HepG2 (cell line): Measurements from ENCODE around the gene VAV2. TPM values are rescaled to one million over a fixed set of nuclear protein-coding genes. Genes with fewer than 3 reads are reported as not detected.

Source experiments
- AHR ChIP-seq: IDR thresholded peaks from 2 replicates; pipeline ENCODE4 v1.6.1; 2018; ENCODE audit warnings: missing genetic modification reagents, missing compliant biosample characterization
- CCDC6 ChIP-seq: sonication (generic); formaldehyde crosslinking; IDR thresholded peaks from 2 replicates; pipeline ENCODE4 v1.8.1; 2022; ENCODE audit warnings: mild to moderate bottlenecking, missing genetic modification reagents, moderate library complexity
- KAT7 ChIP-seq: IDR thresholded peaks from 2 replicates; pipeline ENCODE4 v1.6.1; 2018; ENCODE audit warnings: borderline replicate concordance, missing compliant biosample characterization
- KDM1A ChIP-seq: IDR thresholded peaks from 2 replicates; pipeline ENCODE4 v1.6.1; 2016; ENCODE audit warnings: missing compliant biosample characterization
- KLF15 ChIP-seq: sonication (generic); formaldehyde crosslinking; IDR thresholded peaks from 2 replicates; pipeline ENCODE4 v1.8.1; 2023; ENCODE audit warnings: borderline replicate concordance, mild to moderate bottlenecking, inconsistent platforms, missing genetic modification reagents, mixed read lengths
- MED13 ChIP-seq: sonication (generic); formaldehyde crosslinking; IDR thresholded peaks from 2 replicates; pipeline ENCODE4 v1.5.0; 2020; ENCODE audit warnings: missing genetic modification reagents
- NCOA2 ChIP-seq: sonication (generic); formaldehyde crosslinking; IDR thresholded peaks from 2 replicates; pipeline ENCODE4 v1.8.0; 2022; ENCODE audit warnings: inconsistent platforms
- RBAK ChIP-seq: sonication (generic); formaldehyde crosslinking; IDR thresholded peaks from 2 replicates; pipeline ENCODE4 v1.5.1; 2020; ENCODE audit warnings: mild to moderate bottlenecking, missing genetic modification reagents
- SAFB2 ChIP-seq: sonication (generic); formaldehyde crosslinking; IDR thresholded peaks from 2 replicates; pipeline ENCODE4 v1.5.1; 2020; ENCODE audit warnings: missing genetic modification reagents, low read depth, mild to moderate bottlenecking, borderline replicate concordance
- SATB2 ChIP-seq: sonication (generic); formaldehyde crosslinking; IDR thresholded peaks from 2 replicates; pipeline ENCODE4 v1.5.0; 2020; ENCODE audit warnings: missing genetic modification reagents
- SIN3B ChIP-seq: fragments of 150-350 bp; IDR thresholded peaks from 2 replicates; pipeline ENCODE4 v1.6.1; 2014; ENCODE audit warnings: low read length
- SIX4 ChIP-seq: sonication (generic); formaldehyde crosslinking; IDR thresholded peaks from 2 replicates; pipeline ENCODE4 v1.4.0; 2020; ENCODE audit warnings: missing genetic modification reagents
- SMARCC2 ChIP-seq: fragments of 450-650 bp; IDR thresholded peaks from 2 replicates; pipeline ENCODE4 v1.6.1; 2017; ENCODE audit warnings: antibody characterized with exemption, mild to moderate bottlenecking
- SRF ChIP-seq: IDR thresholded peaks from 2 replicates; pipeline ENCODE4 v1.6.1; 2011; ENCODE audit warnings: mild to moderate bottlenecking, low read depth, low read length, moderate library complexity
- U2AF2 ChIP-seq: fragments of 200-400 bp; formaldehyde crosslinking; IDR thresholded peaks from 2 replicates; pipeline ENCODE4 v1.6.1; 2017; ENCODE audit warnings: low read depth, mild to moderate bottlenecking, low read length
- YEATS4 ChIP-seq: sonication (generic); formaldehyde crosslinking; IDR thresholded peaks from 2 replicates; pipeline ENCODE4 v1.4.0; 2020; ENCODE audit warnings: missing genetic modification reagents, borderline replicate concordance
- ZFP62 ChIP-seq: sonication (generic); formaldehyde crosslinking; IDR thresholded peaks from 2 replicates; pipeline ENCODE4 v1.4.0; 2020; ENCODE audit warnings: missing genetic modification reagents
- ZMAT3 ChIP-seq: sonication (generic); formaldehyde crosslinking; conservative IDR thresholded peaks from 2 replicates; pipeline ENCODE4 v1.7.0; 2021; ENCODE audit warnings: missing genetic modification reagents
- ZMYM3 ChIP-seq: sonication (generic); formaldehyde crosslinking; IDR thresholded peaks from 2 replicates; pipeline ENCODE4 v1.5.1; 2020; ENCODE audit warnings: mild to moderate bottlenecking, missing genetic modification reagents
- ZNF230 ChIP-seq: sonication (generic); formaldehyde crosslinking; IDR thresholded peaks from 2 replicates; pipeline ENCODE4 v1.4.0; 2020; ENCODE audit warnings: mild to moderate bottlenecking, missing genetic modification reagents
- ZNF567 ChIP-seq: sonication (generic); formaldehyde crosslinking; IDR thresholded peaks from 2 replicates; pipeline ENCODE4 v1.8.1; 2023; ENCODE audit warnings: mild to moderate bottlenecking, missing genetic modification reagents, borderline replicate concordance
- ZNF589 ChIP-seq: sonication (generic); formaldehyde crosslinking; conservative IDR thresholded peaks from 2 replicates; pipeline ENCODE4 v1.8.0; 2022; ENCODE audit warnings: mild to moderate bottlenecking, moderate library complexity, missing genetic modification reagents
- ZNF607 ChIP-seq: sonication (generic); formaldehyde crosslinking; IDR thresholded peaks from 2 replicates; pipeline ENCODE4 v1.5.1; 2020; ENCODE audit warnings: missing genetic modification reagents, mild to moderate bottlenecking, borderline replicate concordance
- ZNF713 ChIP-seq: sonication (generic); formaldehyde crosslinking; IDR thresholded peaks from 2 replicates; pipeline ENCODE4 v1.4.0; 2020; ENCODE audit warnings: mild to moderate bottlenecking, missing genetic modification reagents
- ZNF737 ChIP-seq: sonication (generic); formaldehyde crosslinking; IDR thresholded peaks from 2 replicates; pipeline ENCODE4 v1.5.0; 2020; ENCODE audit warnings: missing genetic modification reagents, mild to moderate bottlenecking, borderline replicate concordance
- ZNF782 ChIP-seq: sonication (generic); formaldehyde crosslinking; IDR thresholded peaks from 2 replicates; pipeline ENCODE4 v1.4.0; 2020; ENCODE audit warnings: missing genetic modification reagents, mild to moderate bottlenecking, borderline replicate concordance
- ZNF83 ChIP-seq: sonication (generic); formaldehyde crosslinking; IDR thresholded peaks from 2 replicates; pipeline ENCODE4 v1.4.0; 2020; ENCODE audit warnings: missing genetic modification reagents, mild to moderate bottlenecking, borderline replicate concordance
- polyA plus RNA-seq, 8 experiments: library from polyadenylated mRNA; depleted of rRNA in 3 of 8; stranded (reverse) in 7 of 8; unstranded in 1 of 8; fragments of >200 nt; fragmentation: Illumina TruSeq in 4 of 8; extraction: Trizol in 4 of 8; gene quantifications; 2 replicates each; pipeline versions ENCODE4 v1.2.1 to v1.2.3, GENCODE V29; 2011 to 2016; ENCODE audit warnings: low read depth in 4 of 8, missing spikeins in 1 of 8, mixed read lengths in 1 of 8; ENCODE audit not compliant: insufficient read depth in 1 of 8
- total RNA-seq, 5 experiments: library from RNA; depleted of rRNA; stranded (reverse); fragments of >200 nt; fragmentation: Illumina TruSeq; extraction: Trizol; gene quantifications; 2 replicates each; pipeline ENCODE4 v1.2.3, GENCODE V29; 2016; ENCODE audit warnings: low read depth in 1 of 5
- TF ChIP-seq, protein P1 (sequence below): sonication (generic); formaldehyde crosslinking; IDR thresholded peaks from 2 replicates; pipeline ENCODE4 v1.5.0; 2020; ENCODE audit warnings: missing genetic modification reagents
- TF ChIP-seq, protein P2 (sequence below): sonication (generic); formaldehyde crosslinking; IDR thresholded peaks from 2 replicates; pipeline ENCODE4 v1.8.1; 2023; ENCODE audit warnings: missing genetic modification reagents, inconsistent platforms, borderline replicate concordance
- TF ChIP-seq, protein P3 (sequence below): sonication (generic); formaldehyde crosslinking; IDR thresholded peaks from 2 replicates; pipeline ENCODE4 v1.5.0; 2020; ENCODE audit warnings: missing genetic modification reagents, mild to moderate bottlenecking, borderline replicate concordance

Gene VAV2
- total and polyA plus RNA-seq, 2 of the 13 experiments (the other 11 are each of a cell fraction or from before 2014, with no cell fraction given) = 22.5 to 22.9 TPM

DNA sequence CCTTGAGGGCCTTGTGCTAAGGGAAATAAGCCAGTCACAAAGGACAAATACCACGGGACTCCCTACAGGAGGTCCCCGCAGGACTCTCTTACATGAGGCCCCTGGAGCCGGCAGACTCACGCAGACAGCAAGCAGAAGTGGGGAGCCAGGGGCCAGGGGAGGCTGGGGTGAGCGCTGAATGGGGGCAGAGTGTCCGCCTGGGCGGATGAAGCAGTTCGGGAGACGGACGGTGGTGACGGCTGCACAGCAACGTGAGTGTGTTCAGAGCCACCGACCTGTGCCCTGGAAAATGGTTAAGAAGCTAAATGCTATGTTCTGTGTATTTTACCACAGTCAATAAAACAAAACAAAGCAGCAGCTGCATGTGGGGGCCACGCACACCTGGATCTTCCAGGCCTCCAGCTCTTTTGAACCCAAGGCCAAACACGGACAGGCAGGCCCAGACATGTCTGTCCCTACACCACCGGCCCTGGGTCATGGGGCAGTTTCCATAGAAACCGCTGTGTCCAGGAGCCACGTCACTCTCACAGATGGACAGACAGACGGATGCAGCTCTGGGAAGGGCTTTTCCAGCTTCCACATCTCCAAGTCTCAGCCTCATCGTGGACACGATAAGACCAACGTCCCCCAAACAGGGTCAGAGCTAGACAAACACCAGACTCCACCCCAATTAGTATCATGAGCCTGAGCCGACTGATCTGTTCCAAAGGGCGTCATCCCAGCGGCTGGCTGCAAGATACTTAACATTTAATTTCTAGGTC, 103.9 kb downstream of the VAV2 start (continued):
- TF ChIP-seq, protein P1, sequence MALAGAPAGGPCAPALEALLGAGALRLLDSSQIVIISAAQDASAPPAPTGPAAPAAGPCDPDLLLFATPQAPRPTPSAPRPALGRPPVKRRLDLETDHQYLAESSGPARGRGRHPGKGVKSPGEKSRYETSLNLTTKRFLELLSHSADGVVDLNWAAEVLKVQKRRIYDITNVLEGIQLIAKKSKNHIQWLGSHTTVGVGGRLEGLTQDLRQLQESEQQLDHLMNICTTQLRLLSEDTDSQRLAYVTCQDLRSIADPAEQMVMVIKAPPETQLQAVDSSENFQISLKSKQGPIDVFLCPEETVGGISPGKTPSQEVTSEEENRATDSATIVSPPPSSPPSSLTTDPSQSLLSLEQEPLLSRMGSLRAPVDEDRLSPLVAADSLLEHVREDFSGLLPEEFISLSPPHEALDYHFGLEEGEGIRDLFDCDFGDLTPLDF (CRISPR knock-in tag) = no peak
- TF ChIP-seq SIX4 (CRISPR knock-in tag) = no peak; the same call in 1 of the 2 replicates
- TF ChIP-seq RBAK = no peak
- TF ChIP-seq ZNF607 (CRISPR knock-in tag) = peak; percentile 83; the same call in 1 of the 2 replicates
- peak; percentile 81 for TF ChIP-seq NCOA2 (CRISPR knock-in tag)
- peak; percentile 89 for TF ChIP-seq ZMAT3 (CRISPR knock-in tag)
- TF ChIP-seq, protein P2, sequence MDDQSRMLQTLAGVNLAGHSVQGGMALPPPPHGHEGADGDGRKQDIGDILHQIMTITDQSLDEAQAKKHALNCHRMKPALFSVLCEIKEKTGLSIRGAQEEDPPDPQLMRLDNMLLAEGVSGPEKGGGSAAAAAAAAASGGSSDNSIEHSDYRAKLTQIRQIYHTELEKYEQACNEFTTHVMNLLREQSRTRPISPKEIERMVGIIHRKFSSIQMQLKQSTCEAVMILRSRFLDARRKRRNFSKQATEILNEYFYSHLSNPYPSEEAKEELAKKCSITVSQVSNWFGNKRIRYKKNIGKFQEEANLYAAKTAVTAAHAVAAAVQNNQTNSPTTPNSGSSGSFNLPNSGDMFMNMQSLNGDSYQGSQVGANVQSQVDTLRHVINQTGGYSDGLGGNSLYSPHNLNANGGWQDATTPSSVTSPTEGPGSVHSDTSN (CRISPR knock-in tag) = no peak
- no peak for TF ChIP-seq CCDC6 (CRISPR knock-in tag)
- TF ChIP-seq, protein P3, sequence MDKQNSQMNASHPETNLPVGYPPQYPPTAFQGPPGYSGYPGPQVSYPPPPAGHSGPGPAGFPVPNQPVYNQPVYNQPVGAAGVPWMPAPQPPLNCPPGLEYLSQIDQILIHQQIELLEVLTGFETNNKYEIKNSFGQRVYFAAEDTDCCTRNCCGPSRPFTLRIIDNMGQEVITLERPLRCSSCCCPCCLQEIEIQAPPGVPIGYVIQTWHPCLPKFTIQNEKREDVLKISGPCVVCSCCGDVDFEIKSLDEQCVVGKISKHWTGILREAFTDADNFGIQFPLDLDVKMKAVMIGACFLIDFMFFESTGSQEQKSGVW (CRISPR knock-in tag) = no peak
- no peak for TF ChIP-seq SIN3B
- TF ChIP-seq KAT7 (CRISPR knock-in tag) = no peak; the same call in 1 of the 2 replicates
- no peak for TF ChIP-seq ZNF782 (CRISPR knock-in tag)
- no peak for TF ChIP-seq U2AF2
- TF ChIP-seq ZNF83 (CRISPR knock-in tag) = peak; percentile 77; the same call in 1 of the 2 replicates
- TF ChIP-seq KDM1A (CRISPR knock-in tag) = no peak
- no peak for TF ChIP-seq ZMYM3 (CRISPR knock-in tag)
- 0 out of 2 replicates have a peak, but pooled peaks have one; percentile 24 for TF ChIP-seq ZNF713
- peak; percentile 84; the same call in 1 of the 2 replicates for TF ChIP-seq YEATS4 (CRISPR knock-in tag)
- no peak for TF ChIP-seq SMARCC2
- 0 out of 2 replicates have a peak, but pooled peaks have one; percentile 22 for TF ChIP-seq AHR (CRISPR knock-in tag)
- no peak for TF ChIP-seq ZNF589 (CRISPR knock-in tag)
- peak; percentile 43; the same call in 1 of the 2 replicates for TF ChIP-seq ZNF230
- no peak for TF ChIP-seq SATB2
- TF ChIP-seq KLF15 (CRISPR knock-in tag) = no peak
- TF ChIP-seq MED13 (CRISPR knock-in tag) = peak; percentile 59; the same call in 1 of the 2 replicates
- TF ChIP-seq ZNF567 (CRISPR knock-in tag) = no peak
- no peak for TF ChIP-seq SRF
- TF ChIP-seq SAFB2 = no peak; the same call in 1 of the 2 replicates
- no peak for TF ChIP-seq ZFP62 (CRISPR knock-in tag)
- no peak for TF ChIP-seq ZNF737
